ENCODE results near the gene CAD.
A peak's percentile ranks its signal among the peaks of the same experiment; 100 is the strongest.

CAD gene

GRCh38 chr2:27275211-27276150, 58.3 kb downstream of the CAD start, which contains the start of gene DNAJC5G:
Gene DNAJC5G, plus strand, starts transcription at chr2:27275433. Its CDS starts 1,296 bp downstream, at chr2:27276729.
- H3K4me3 ChIP-seq (ENCODE audit: low read length), result no peak within 1 kb of the TSS

DNA sequence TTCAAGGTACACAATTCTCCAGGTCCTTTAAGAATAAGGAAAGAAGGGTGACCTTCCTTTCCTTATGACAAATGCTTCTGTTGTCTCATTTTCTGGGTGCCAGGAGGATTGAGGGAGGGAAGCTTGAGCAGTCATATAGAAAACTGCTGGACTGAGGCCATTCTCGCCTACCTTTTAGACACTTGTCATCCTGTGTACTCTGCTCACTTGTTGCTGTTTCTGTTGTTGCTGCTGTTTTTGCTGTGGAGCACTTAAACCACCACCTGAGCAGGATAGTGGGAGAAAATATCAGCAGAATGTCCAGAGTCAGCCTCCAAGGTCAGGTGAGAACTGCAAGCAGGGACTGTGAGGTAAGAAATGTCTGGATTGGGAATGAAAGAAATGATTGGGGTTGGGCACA, 60.8 kb downstream of the CAD start:
- Histone ChIP-seq H3K27me3 (ENCODE audit: insufficient read depth, low read length, poor library complexity) (no peaks in the 10 kb centered on the region), H3K4me3 (ENCODE audit: low read length) (no peak overlapping the region)
- no CpG with 5 or more reads among the region's 1 CpG for WGBS (ENCODE audit: extremely low coverage, insufficient coverage, low lambda C conversion rate)

More at GRCh38 chr2:27275211-27276150, 58.3 kb downstream of the CAD start, which contains the start of gene DNAJC5G:
- Histone ChIP-seq H3K9ac (ENCODE audit: low read length) (no peak within 1 kb of the TSS), H3K27me3 (ENCODE audit: insufficient read depth, low read length, poor library complexity) (no peaks in the 10 kb centered on the region), H2AK5ac (ENCODE audit: low read length) (no peak within 1 kb of the TSS), H4K8ac (ENCODE audit: low read depth, low read length) (no peak within 1 kb of the TSS), H3K4me1 (ENCODE audit: control insufficient read depth, low read depth, low read length) (no peaks in the 10 kb centered on the region), H4K5ac (ENCODE audit: low read length) (no peak within 1 kb of the TSS), H3K4ac (ENCODE audit: low read depth, low read length) (no peak within 1 kb of the TSS), H3K27ac (ENCODE audit: low read depth, low read length) (no peak within 1 kb of the TSS), H3K4me2 (ENCODE audit: low read length) (no peak within 1 kb of the TSS), H3K79me2 (ENCODE audit: control insufficient read depth, insufficient read depth, low read length) (no peaks in the 10 kb centered on the region), H2BK120ac (ENCODE audit: low read depth, low read length) (no peak within 1 kb of the TSS), H3K18ac (ENCODE audit: low read length) (no peak within 1 kb of the TSS), H2BK15ac (replicated peaks; ENCODE audit: low read depth) (no peak within 1 kb of the TSS), H3K79me1 (ENCODE audit: low read length) (no peaks in the 10 kb centered on the region), H3K56ac (ENCODE audit: low read length) (no peak within 1 kb of the TSS), H3K23ac (ENCODE audit: low read length) (no peak within 1 kb of the TSS), H3K36me3 (ENCODE audit: control insufficient read depth, insufficient read depth, low read length) (no peaks in the 10 kb centered on the region), H2BK5ac (ENCODE audit: low read length) (no peak within 1 kb of the TSS)
- no CpG with 5 or more reads among the region's 39 CpGs for WGBS (ENCODE audit: extremely low coverage, insufficient coverage, low lambda C conversion rate)
- DNase-seq, result no peak

DNA sequence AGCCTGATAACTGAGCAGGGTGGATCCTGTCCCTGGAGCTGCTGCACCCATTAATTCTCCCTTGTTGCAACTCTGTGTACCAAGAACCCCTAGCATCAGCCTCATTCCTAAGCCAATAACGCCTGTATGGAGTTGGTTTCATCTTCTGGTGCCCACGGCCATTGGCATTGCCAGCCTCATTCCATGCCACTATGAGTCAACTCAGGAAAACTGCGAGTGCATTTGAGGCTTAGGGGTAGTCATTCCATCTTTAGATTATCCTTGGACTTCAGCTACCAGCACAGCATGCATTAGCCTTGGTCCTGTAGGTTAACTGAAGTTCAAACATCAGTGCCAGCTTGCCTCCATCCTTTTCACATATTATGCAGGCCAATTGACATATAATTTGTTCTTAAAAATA, 63.7 kb downstream of the CAD start:
- H4K8ac ChIP-seq (ENCODE audit: low read depth, low read length), result no peak overlapping the region
- H3K23ac ChIP-seq (ENCODE audit: low read length), result no peak overlapping the region
- no peak overlapping the region for H2AK5ac ChIP-seq (ENCODE audit: low read length)
- no peak overlapping the region for H3K4me3 ChIP-seq (ENCODE audit: low read length)
- no peak for DNase-seq
- H3K9ac ChIP-seq (ENCODE audit: low read length), result no peak overlapping the region
- no peak overlapping the region for H2BK15ac ChIP-seq (replicated peaks; ENCODE audit: low read depth)
- WGBS (ENCODE audit: extremely low coverage, insufficient coverage, low lambda C conversion rate), result no CpG with 5 or more reads among the region's 3 CpGs
- no peak overlapping the region for H3K4ac ChIP-seq (ENCODE audit: low read depth, low read length)
- no peaks in the 10 kb centered on the region for H3K79me2 ChIP-seq (ENCODE audit: control insufficient read depth, insufficient read depth, low read length)
- H3K18ac ChIP-seq (ENCODE audit: low read length), result no peak overlapping the region
- H3K27ac ChIP-seq (ENCODE audit: low read depth, low read length), result no peak overlapping the region
- H3K27me3 ChIP-seq (ENCODE audit: insufficient read depth, low read length, poor library complexity), result no peaks in the 10 kb centered on the region
- H3K56ac ChIP-seq (ENCODE audit: low read length), result no peak overlapping the region
- H3K4me1 ChIP-seq (ENCODE audit: control insufficient read depth, low read depth, low read length), result peaks cover 11% of the 10 kb centered on the region
- no peak overlapping the region for H4K5ac ChIP-seq (ENCODE audit: low read length)
- H3K79me1 ChIP-seq (ENCODE audit: low read length), result no peaks in the 10 kb centered on the region
- H2BK120ac ChIP-seq (ENCODE audit: low read depth, low read length), result no peak overlapping the region
- no peak overlapping the region for H3K4me2 ChIP-seq (ENCODE audit: low read length)
- no peak overlapping the region for H2BK5ac ChIP-seq (ENCODE audit: low read length)
- H3K36me3 ChIP-seq (ENCODE audit: control insufficient read depth, insufficient read depth, low read length), result no peaks in the 10 kb centered on the region

More for the DNA sequence above, 60.8 kb downstream of the CAD start:
- Histone ChIP-seq H3K79me1 (ENCODE audit: low read length) (no peaks in the 10 kb centered on the region), H3K36me3 (ENCODE audit: control insufficient read depth, insufficient read depth, low read length) (no peaks in the 10 kb centered on the region), H3K9ac (ENCODE audit: low read length) (no peak overlapping the region), H3K18ac (ENCODE audit: low read length) (no peak overlapping the region), H3K4me1 (ENCODE audit: control insufficient read depth, low read depth, low read length) (peaks cover 8% of the 10 kb centered on the region), H3K4me2 (ENCODE audit: low read length) (no peak overlapping the region), H3K79me2 (ENCODE audit: control insufficient read depth, insufficient read depth, low read length) (no peaks in the 10 kb centered on the region), H2AK5ac (ENCODE audit: low read length) (no peak overlapping the region), H3K56ac (ENCODE audit: low read length) (no peak overlapping the region), H2BK15ac (replicated peaks; ENCODE audit: low read depth) (no peak overlapping the region), H2BK5ac (ENCODE audit: low read length) (no peak overlapping the region), H4K8ac (ENCODE audit: low read depth, low read length) (no peak overlapping the region), H2BK120ac (ENCODE audit: low read depth, low read length) (no peak overlapping the region), H3K27ac (ENCODE audit: low read depth, low read length) (no peak overlapping the region), H3K23ac (ENCODE audit: low read length) (no peak overlapping the region), H3K4ac (ENCODE audit: low read depth, low read length) (no peak overlapping the region), H4K5ac (ENCODE audit: low read length) (no peak overlapping the region)
- DNase-seq, result no peak

- Histone ChIP-seq H3K9ac (ENCODE audit: low read length) (no peak overlapping the region), H3K4ac (ENCODE audit: low read depth, low read length) (no peak overlapping the region), H3K36me3 (ENCODE audit: control insufficient read depth, insufficient read depth, low read length) (no peaks in the 10 kb centered on the region), H3K27ac (ENCODE audit: low read depth, low read length) (no peak overlapping the region), H2BK120ac (ENCODE audit: low read depth, low read length) (no peak overlapping the region), H2AK5ac (ENCODE audit: low read length) (no peak overlapping the region), H3K79me2 (ENCODE audit: control insufficient read depth, insufficient read depth, low read length) (no peaks in the 10 kb centered on the region), H3K4me3 (ENCODE audit: low read length) (no peak overlapping the region), H3K23ac (ENCODE audit: low read length) (no peak overlapping the region), H4K5ac (ENCODE audit: low read length) (no peak overlapping the region), H3K27me3 (ENCODE audit: insufficient read depth, low read length, poor library complexity) (no peaks in the 10 kb centered on the region), H3K18ac (ENCODE audit: low read length) (no peak overlapping the region), H2BK5ac (ENCODE audit: low read length) (no peak overlapping the region), H3K79me1 (ENCODE audit: low read length) (no peaks in the 10 kb centered on the region), H3K4me2 (ENCODE audit: low read length) (no peak overlapping the region), H3K4me1 (ENCODE audit: control insufficient read depth, low read depth, low read length) (peaks cover 11% of the 10 kb centered on the region), H2BK15ac (replicated peaks; ENCODE audit: low read depth) (no peak overlapping the region), H4K8ac (ENCODE audit: low read depth, low read length) (no peak overlapping the region), H3K56ac (ENCODE audit: low read length) (no peak overlapping the region)
- WGBS (ENCODE audit: extremely low coverage, insufficient coverage, low lambda C conversion rate), result no CpG with 5 or more reads among the region's 3 CpGs
- DNase-seq, result no peak
These were observed 64.3 kb downstream of the CAD start for GRCh38 chr2:27281442-27281841.

- no peak within 1 kb of the TSS for H3K27ac ChIP-seq (ENCODE audit: low read depth, low read length)
- no peak within 1 kb of the TSS for H3K4me3 ChIP-seq (ENCODE audit: low read length)
- H3K56ac ChIP-seq (ENCODE audit: low read length), result peak within 1 kb of the TSS; percentile 72
- no peak within 1 kb of the TSS for H4K8ac ChIP-seq (ENCODE audit: low read depth, low read length)
- H3K36me3 ChIP-seq (ENCODE audit: control insufficient read depth, insufficient read depth, low read length), result no peaks in the 10 kb centered on the region
- no peak within 1 kb of the TSS for H3K4ac ChIP-seq (ENCODE audit: low read depth, low read length)
- no CpG with 5 or more reads among the region's 5 CpGs for WGBS (ENCODE audit: extremely low coverage, insufficient coverage, low lambda C conversion rate)
- no peak within 1 kb of the TSS for H3K9ac ChIP-seq (ENCODE audit: low read length)
- no peak within 1 kb of the TSS for H2BK5ac ChIP-seq (ENCODE audit: low read length)
- H2BK120ac ChIP-seq (ENCODE audit: low read depth, low read length), result no peak within 1 kb of the TSS
- peak; percentile 61 for DNase-seq
- H3K18ac ChIP-seq (ENCODE audit: low read length), result no peak within 1 kb of the TSS
- H3K79me2 ChIP-seq (ENCODE audit: control insufficient read depth, insufficient read depth, low read length), result no peaks in the 10 kb centered on the region
- H3K4me2 ChIP-seq (ENCODE audit: low read length), result no peak within 1 kb of the TSS
- H3K79me1 ChIP-seq (ENCODE audit: low read length), result no peaks in the 10 kb centered on the region
- peak within 1 kb of the TSS; percentile 81 for H4K5ac ChIP-seq (ENCODE audit: low read length)
- H3K23ac ChIP-seq (ENCODE audit: low read length), result no peak within 1 kb of the TSS
- H2BK15ac ChIP-seq (replicated peaks; ENCODE audit: low read depth), result no peak within 1 kb of the TSS
- H2AK5ac ChIP-seq (ENCODE audit: low read length), result no peak within 1 kb of the TSS
- H3K4me1 ChIP-seq (ENCODE audit: control insufficient read depth, low read depth, low read length), result peaks cover 11% of the 10 kb centered on the region
- H3K27me3 ChIP-seq (ENCODE audit: insufficient read depth, low read length, poor library complexity), result no peaks in the 10 kb centered on the region
These were observed 64.8 kb downstream of the CAD start, which contains the start of gene TRIM54 for GRCh38 chr2:27281855-27282559. Gene TRIM54, plus strand, starts transcription at chr2:27282429. Its CDS starts 303 bp downstream, at chr2:27282732.

Data from mesendoderm (in vitro differentiated cells).